ENCODE data around the gene INPP5D. TPM values are rescaled to one million over a fixed set of nuclear protein-coding genes. Genes with fewer than 3 reads are reported as not detected.

The INPP5D gene
- total RNA-seq, 1 donor: under 0.01 TPM

- TF ChIP-seq, protein P1, sequence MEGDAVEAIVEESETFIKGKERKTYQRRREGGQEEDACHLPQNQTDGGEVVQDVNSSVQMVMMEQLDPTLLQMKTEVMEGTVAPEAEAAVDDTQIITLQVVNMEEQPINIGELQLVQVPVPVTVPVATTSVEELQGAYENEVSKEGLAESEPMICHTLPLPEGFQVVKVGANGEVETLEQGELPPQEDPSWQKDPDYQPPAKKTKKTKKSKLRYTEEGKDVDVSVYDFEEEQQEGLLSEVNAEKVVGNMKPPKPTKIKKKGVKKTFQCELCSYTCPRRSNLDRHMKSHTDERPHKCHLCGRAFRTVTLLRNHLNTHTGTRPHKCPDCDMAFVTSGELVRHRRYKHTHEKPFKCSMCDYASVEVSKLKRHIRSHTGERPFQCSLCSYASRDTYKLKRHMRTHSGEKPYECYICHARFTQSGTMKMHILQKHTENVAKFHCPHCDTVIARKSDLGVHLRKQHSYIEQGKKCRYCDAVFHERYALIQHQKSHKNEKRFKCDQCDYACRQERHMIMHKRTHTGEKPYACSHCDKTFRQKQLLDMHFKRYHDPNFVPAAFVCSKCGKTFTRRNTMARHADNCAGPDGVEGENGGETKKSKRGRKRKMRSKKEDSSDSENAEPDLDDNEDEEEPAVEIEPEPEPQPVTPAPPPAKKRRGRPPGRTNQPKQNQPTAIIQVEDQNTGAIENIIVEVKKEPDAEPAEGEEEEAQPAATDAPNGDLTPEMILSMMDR (IDR thresholded peaks at IDR 0.05; ENCODE audit: insufficient read depth, low read depth, low read length): no peak
- no peak for DNase-seq (ENCODE audit: low read depth)
- no peak overlapping the region for H3K4me3 ChIP-seq (ENCODE audit: low read depth, low read length)
These were observed 25.7 kb downstream of the INPP5D start for GRCh38 chr2:233085839-233086150.

DNA sequence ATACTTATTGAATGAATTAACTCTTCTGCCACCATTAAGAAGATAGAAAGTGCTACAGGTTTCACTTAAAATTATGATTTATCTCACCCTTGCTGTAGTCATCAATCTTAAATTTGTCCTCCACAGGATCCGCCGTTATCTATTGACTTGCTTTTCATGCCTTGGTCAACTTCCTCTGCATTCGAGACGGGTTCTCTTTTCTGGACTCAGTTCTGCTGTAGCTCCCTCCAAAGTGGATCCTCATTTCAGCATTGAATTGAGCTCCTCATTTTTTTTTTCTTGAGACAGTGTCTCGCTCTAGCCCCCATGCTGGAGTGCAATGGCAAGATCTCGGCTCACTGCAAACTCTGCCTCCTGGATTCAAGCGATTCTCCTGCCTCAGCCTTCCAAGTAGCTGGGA is 27.6 kb downstream of the INPP5D start:
- no peak for DNase-seq (ENCODE audit: low read depth)
- TF ChIP-seq, protein P1 (IDR thresholded peaks at IDR 0.05; ENCODE audit: insufficient read depth, low read depth, low read length): no peak
- H3K4me3 ChIP-seq (ENCODE audit: low read depth, low read length): no peak overlapping the region

DNA sequence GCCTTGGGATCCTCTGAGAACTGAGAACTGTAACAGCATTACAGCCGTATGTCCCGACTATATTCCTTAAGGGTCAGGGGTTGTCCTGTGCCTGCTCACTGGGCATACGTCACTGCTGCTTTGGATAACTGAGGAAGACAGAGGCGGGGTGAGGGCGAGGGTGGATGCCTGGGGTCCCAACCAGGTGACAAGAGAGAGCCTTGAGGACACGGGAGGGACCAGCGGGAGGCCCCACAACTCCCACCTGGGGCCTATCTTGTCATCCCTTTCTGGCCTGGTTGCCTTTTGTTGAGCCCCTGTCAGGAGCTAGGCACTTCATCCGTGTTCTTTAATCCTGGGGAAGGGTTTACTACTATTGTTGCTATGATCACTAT is 28.8 kb downstream of the INPP5D start:
- DNase-seq (ENCODE audit: low read depth): no peak
- TF ChIP-seq, protein P1 (IDR thresholded peaks at IDR 0.05; ENCODE audit: insufficient read depth, low read depth, low read length): no peak
- H3K4me3 ChIP-seq (ENCODE audit: low read depth, low read length): no peak overlapping the region

DNA sequence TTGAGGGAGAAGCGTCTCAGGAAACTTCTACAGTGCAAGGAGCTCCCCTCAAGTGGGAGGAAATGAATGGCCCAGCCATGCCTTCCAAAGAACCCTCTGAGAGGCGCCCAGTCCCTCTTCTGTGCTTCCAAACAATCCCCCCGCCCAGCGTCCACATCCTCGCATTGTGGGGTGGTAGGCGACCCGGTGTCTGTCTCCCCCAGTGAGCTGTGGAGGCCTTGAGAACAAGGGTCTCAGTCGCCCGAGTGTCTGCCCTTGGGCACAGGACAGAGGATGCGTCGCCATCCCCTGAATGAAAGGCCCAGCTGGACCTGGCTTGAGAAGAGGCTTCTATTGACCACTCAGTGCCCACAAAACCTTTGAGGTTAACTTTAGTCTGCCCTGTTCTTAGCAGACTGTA is 29.7 kb downstream of the INPP5D start:
- no peak overlapping the region for H3K4me3 ChIP-seq (ENCODE audit: low read depth, low read length)
- DNase-seq (ENCODE audit: low read depth): no peak

DNA sequence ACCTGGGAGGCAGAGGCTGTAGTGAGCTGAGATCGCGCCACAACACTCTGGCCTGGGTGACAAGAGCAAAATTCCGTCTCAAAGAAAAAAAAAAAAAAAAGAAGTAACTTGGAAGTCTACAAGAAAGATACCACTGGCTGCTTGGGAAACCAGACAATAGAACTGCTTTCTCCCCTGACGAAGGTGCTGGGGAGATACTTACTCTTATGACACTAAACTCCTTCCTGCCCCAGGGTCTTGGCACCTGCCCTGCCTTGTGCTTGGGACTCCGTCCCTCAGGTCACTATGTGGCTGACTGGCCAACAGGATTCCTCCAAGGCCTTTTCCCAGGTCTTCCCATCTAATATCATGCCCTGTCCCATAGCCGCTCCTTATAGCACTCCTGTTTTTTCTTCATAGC is 30.7 kb downstream of the INPP5D start:
- TF ChIP-seq, protein P1 (IDR thresholded peaks at IDR 0.05; ENCODE audit: insufficient read depth, low read depth, low read length): no peak
- H3K4me3 ChIP-seq (ENCODE audit: low read depth, low read length): no peak overlapping the region
- DNase-seq (ENCODE audit: low read depth): no peak

More for the DNA sequence above, 29.7 kb downstream of the INPP5D start:
- TF ChIP-seq, protein P1 (IDR thresholded peaks at IDR 0.05; ENCODE audit: insufficient read depth, low read depth, low read length): no peak

DNA sequence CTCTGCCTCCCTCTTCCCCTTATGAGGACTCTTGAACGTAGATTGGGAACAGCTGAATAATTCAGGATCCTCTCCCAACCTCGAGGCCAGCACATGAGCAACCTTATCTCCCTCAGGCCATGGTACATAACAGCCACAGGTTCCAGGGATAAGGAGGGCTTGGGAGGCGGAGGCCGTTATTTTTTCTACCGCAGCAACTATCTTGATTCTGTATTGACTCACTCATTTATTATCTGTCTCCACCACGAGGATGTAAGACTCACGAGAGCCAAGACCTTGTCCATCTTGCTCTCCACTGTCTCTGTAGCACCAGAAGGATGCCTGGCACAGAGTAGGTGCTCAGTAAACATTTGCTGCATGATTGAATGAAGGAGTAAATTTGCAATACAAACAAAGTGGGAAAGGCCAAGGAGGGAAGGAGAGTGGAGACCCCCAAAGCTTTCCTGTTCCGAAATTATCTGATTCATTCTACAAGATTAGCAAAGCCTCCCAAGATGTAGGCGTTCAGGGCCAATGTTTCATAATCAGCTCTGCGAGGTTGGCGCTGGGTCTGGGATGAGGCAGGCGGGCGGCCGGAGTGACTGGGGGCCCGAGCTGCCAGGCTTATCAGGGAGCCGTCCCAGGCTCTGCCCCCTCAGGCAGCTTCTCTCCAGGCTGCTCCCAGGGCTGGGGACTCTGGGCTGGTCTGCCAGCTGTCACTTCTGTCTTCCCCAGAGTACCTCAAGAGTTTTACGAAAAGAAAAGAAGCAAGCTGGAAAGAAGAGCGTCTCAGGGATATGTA is 31.6 kb downstream of the INPP5D start:
- no peak for DNase-seq (ENCODE audit: low read depth)
- TF ChIP-seq, protein P1 (IDR thresholded peaks at IDR 0.05; ENCODE audit: insufficient read depth, low read depth, low read length): no peak
- H3K4me3 ChIP-seq (ENCODE audit: low read depth, low read length): no peak overlapping the region
